Activated naive CD4-positive, alpha-beta T cell treated with anti-CD3 and anti-CD28 coated beads, Interleukin-2, amount 50 U/mL, for 72 hours (primary cell): ENCODE data around the gene ACOX3. TPM values are rescaled to one million over a fixed set of nuclear protein-coding genes. Genes with fewer than 3 reads are reported as not detected.
"Not testable (repeated sequence)": the region's sequence is repeated elsewhere in the genome, so short reads cannot be mapped to it uniquely, and the experiment has no call there.

Source experiments
- ATAC-seq, 2 donors: fragments of 150-1000 bp; cut with Tn5 transposase; 2 replicates each; pipeline ENCODE4 v1.10.0; 2021; ENCODE audit warnings: mild to moderate bottlenecking in 2 of 2, moderate library complexity in 2 of 2
- DNase-seq, 2 donors: peaks; one replicate each; pipeline ENCODE4 v3.0.0; 2021 to 2022; ENCODE audit warnings: low spot score in 2 of 2
- H3K27ac Mint-ChIP-seq, 2 donors: one replicate each; pipeline ENCODE4 v1.8.0; 2022; ENCODE audit warnings: mild to moderate bottlenecking in 2 of 2, mixed read lengths in 2 of 2
- H3K36me3 Mint-ChIP-seq, 2 donors: one replicate each; pipeline ENCODE4 v1.8.0; 2022; ENCODE audit warnings: mixed read lengths in 2 of 2
- H3K9me3 Mint-ChIP-seq, 2 donors: one replicate each; pipeline ENCODE4 v1.8.0; 2022; ENCODE audit warnings: mixed read lengths in 2 of 2
- total RNA-seq, 2 donors: library from RNA; stranded (reverse); gene quantifications; one replicate each; pipeline ENCODE4 v1.2.3, GENCODE V29; 2022

The ACOX3 gene
- total RNA-seq, 2 donors from 2014 or later, result 22.1 to 29.2 TPM

DNA sequence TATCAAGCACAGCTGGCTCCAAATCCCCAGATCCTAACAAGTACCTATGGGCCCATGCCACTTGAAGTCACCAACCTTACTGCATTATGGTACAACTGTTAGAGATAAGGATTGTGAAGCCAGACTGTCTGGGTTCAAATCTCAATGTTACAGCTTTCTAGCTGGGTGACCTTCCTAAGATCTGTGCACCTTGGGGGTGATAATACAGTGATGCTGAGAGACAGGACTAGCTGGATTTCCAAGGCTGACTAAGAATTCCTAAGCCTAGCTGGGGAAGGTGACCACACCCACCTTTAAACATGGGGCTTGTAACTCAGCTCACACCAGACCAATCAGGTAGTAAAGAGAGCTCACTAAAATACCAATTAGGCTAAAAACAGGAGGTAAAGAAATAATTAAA is 20.4 kb downstream of the ACOX3 start:
- H3K27ac Mint-ChIP-seq, result peak overlapping the region in 1 of 2 donors; percentile 81
- not testable (repeated sequence) for DNase-seq, H3K36me3 Mint-ChIP-seq, ATAC-seq, H3K9me3 Mint-ChIP-seq

DNA sequence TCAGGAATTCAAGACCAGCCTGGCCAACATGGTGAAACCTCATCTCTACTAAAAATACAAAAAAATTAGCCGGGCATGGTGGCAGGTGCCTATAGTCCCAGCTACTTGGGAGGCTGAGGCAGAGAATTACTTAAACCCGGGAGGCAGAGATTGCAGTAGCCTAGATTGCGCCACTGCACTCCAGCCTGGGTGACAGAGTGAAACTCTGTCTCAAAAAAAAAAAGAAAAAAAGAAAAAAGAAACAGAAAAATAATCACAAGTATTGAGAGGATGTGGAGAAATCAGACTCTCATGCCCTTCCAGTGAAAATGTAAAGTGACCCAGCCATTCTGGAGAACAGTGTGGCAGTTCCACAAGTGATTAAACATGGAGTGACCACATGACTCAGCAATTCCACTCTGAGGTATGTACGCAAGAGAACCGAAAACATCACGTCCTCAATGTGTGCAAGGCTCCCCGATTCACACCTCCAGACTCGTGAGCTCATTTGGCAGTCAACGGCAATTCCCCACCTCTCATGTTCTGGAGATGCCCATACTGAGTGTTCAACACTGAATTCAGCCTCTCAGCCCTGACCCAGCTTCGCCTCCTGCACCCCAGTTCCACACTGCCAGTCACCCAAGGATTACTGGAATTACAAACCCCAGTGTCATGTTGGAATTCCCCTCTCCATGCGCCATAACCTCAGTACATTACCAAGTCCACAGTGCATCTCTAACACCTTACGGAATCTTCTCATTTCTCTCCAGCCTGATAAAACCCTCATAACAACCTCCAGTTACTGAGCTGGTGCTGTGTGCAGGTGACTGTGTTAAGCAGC is 21.1 kb downstream of the ACOX3 start:
- H3K27ac Mint-ChIP-seq, result peak overlapping the region; percentile 19 to 81
- peaks cover 0 to 7% of the 10 kb centered on the region in 2 donors for H3K36me3 Mint-ChIP-seq
- peak; percentile 91 to 96 for ATAC-seq
- no peaks in the 10 kb centered on the region for H3K9me3 Mint-ChIP-seq
- DNase-seq, result peak; percentile 22 to 61

DNA sequence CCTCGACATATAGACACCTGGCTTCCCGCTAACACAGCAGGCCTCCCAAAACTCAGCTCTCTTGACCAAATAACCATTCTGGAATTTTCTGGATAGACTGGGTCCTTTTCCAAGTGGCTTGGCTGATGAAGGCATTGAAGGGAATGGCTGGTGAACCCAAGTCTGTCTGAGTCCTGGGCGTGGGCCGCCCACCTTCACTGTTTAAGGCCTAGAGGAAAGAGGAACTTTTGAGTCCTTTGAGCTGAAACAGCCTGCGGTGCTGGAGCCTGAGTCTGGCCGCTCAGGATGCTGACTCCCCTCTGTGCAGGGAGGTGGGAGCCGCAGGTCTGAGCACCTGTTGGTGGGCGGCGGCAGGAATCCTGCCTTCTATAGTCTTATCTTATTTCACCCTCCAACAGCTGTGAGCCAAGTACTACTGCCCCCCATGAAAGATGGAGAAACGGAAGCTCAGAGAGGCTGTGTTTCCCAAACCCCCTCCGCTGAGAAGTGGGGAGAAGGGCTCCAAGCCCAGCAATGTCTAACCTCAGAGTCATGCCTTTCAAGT is 23.4 kb downstream of the ACOX3 start:
- ATAC-seq (no peak), DNase-seq (no peak)
- H3K27ac Mint-ChIP-seq, result peak overlapping the region in 1 of 2 donors; percentile 7
- peaks cover 0 to 10% of the 10 kb centered on the region in 2 donors for H3K36me3 Mint-ChIP-seq
- no peaks in the 10 kb centered on the region for H3K9me3 Mint-ChIP-seq

DNA sequence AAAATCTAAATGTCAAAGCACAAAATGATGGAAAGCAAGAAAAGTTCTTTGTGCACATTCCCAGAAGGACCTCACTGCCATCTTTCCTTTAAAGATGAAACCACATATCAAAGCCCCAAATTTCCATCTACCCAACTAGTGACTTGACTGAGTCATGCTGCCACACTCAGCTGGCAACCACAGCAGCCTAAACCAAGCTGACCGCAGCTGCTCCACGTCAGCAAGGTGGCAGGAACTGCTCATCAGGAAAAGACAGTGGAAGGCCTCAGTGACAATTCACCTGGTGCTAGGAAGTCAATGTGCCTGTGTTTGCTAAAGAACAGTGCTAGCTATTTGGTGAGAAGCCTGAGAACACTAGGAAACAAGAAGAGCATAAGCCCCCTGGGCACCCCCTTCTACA is 26.1 kb downstream of the ACOX3 start:
- peak overlapping the region; percentile 52 to 83 for H3K27ac Mint-ChIP-seq
- ATAC-seq (peak; percentile 66 to 87), DNase-seq (peak in 1 of 2 donors; percentile 75)

DNA sequence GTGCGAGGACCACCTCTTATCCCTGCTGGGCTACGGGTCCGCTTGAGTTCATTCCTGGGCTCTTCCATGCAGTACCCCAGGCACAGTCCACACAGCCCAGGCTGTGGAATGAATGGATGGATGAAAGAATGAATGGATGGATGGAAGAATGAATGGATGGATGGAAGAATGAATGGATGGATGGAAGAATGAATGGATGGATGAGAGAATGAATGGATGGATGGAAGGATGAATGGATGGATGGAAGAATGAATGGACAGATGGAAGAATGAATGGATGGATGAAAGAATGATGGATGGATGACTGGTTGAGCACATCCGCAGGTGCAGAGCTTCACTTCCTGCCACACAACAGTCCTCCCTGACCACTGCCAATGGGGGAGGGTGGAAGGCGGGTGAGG is 28.2 kb downstream of the ACOX3 start:
- ATAC-seq, result no peak
- Mint-ChIP-seq H3K27ac (peak overlapping the region in 1 of 2 donors; percentile 6), H3K36me3 (peaks cover 0 to 10% of the 10 kb centered on the region in 2 donors), H3K9me3 (no peaks in the 10 kb centered on the region)
- no peak for DNase-seq

More for the DNA sequence above, 26.1 kb downstream of the ACOX3 start:
- H3K9me3 Mint-ChIP-seq, result no peaks in the 10 kb centered on the region
- peaks cover 0 to 10% of the 10 kb centered on the region in 2 donors for H3K36me3 Mint-ChIP-seq

DNA sequence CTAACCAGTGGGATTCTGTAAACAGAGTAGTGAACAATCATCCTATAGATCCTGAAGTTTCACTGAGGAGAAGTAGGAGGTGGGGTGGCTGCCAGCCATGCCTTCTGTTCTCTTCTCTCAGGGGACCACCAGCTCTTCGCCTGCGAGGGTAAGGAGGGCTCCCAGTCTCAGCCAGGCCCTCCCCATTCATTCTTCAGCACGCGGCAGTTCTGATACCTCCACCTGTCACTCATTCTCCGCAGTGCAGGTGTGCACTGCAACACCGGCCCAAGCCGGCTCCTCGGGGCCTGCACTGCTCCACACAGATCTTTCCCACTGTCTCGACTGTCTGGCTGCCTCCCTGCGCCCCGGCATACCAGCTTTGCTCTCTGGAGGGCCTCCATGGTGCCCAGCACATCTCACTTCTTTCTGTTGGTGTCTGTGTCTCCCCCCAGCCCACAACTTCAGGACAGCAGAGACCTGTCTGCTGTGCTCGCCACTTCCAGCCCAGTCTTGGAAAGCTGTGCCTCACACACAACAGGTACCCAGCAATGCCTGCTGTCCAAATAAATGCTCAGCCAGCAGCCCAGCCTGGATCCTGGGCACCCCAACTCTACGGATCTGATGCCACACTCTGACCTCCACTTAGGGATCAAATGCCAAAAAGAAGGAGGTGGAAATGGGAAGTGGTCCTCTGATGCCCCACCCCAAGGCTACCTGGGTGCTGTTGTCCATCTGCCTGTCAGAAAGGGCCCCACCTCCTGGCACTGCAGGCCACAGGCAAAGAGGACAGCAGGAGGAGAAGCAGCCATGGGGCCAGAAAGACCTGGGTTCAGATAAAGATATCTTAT is 29.0 kb downstream of the ACOX3 start:
- ATAC-seq (no peak), DNase-seq (no peak)
- no peak overlapping the region for H3K27ac Mint-ChIP-seq
- no peaks in the 10 kb centered on the region for H3K9me3 Mint-ChIP-seq
- H3K36me3 Mint-ChIP-seq, result peaks cover 0 to 10% of the 10 kb centered on the region in 2 donors

DNA sequence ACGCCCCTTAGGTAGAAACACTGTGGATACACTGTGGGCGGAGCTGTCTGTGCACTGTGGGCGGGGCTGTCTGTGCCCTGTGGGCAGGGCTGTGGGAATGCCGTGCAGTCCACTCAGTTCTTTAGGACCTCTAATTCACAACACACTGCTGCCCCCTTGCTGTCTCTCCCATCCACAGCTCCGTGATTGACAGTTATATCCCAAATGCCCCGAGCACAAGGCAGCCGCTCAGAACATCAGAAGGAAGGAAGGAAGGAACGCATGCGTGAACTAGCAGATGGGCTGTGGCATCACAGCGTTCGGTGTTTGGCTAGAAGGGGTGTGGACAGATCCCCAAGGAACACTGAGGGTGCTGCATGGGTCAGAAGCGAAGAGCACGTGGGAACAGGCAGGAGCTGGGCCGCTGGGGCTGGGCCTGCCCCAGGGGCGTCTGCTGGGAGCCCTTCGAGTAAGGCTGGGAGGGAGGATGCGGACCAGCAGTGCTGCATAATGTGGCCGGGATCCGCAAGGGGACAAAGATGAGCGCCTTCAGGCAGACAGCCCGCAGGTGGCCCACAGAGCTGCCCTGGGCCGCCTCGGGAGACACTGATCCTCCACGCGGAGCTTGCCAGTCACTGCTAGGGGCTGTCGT is 29.8 kb downstream of the ACOX3 start:
- Mint-ChIP-seq H3K27ac (no peak overlapping the region), H3K36me3 (peaks cover 0 to 13% of the 10 kb centered on the region in 2 donors), H3K9me3 (no peaks in the 10 kb centered on the region)
- DNase-seq (no peak), ATAC-seq (no peak)

DNA sequence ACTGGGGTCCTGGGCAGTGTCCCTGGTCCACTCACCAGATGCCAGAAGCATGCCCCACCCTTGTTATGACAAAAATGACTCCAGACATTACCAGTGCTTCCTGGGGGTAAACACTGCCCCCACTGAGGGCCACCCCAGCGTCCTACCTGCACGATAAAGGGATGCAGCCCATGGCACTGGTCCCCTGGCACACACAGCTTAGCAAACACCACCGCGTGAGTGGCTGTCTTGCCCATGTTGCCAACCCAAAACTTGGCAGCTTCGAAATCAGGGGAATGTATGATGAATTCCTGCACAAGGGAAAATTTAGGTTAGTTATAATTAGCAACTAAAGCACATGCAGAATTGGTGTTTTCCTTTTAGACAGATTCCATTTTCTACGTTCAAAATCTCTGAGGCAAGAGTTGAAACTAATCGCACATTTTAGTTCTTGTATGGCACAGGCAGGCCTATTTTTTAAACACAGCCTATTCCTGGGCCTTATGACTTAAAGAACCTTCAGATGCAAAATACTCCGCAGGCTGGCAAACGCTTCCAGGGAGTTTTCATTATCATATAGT is 30.4 kb downstream of the ACOX3 start:
- no peak for ATAC-seq
- Mint-ChIP-seq H3K36me3 (peaks cover 0 to 15% of the 10 kb centered on the region in 2 donors), H3K27ac (no peak overlapping the region), H3K9me3 (no peaks in the 10 kb centered on the region)
- no peak for DNase-seq

DNA sequence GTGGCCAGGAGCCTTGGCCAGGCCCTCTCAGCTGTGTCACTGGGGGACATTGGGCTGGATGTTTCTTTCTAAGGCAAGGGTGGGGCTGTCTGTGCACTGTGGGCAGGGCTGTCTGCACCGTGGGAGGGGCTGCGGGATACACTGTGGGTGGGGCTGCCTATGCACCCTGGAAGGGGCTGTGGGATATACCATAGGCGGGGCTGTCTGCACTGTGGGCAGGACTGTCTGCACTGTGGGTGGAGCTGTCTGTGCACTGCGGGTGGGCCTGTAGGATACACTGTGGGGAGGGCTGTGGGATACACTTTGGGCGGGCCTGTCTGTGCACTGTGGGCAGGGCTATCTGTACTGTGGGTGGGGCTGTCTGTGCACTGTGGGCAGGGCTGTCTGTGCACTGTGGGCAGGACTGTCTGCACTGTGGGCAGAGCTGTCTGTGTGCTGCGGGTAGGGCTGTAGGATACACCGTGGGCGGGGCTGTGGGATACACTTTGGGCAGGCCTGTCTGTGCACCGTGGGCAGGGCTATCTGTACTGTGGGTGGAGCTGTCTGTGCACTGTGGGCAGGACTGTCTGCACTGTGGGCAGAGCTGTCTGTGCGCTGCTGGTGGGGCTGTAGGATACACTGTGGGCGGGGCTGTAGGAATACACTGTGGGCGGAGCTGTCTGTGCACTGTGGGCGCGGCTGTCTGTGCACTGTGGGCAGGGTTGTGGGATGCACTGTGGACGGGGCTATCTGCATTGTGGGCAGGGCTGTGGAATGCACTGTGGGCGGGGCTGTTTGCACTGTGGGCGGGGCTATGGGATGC is 31.1 kb downstream of the ACOX3 start:
- no peaks in the 10 kb centered on the region for H3K9me3 Mint-ChIP-seq
- peak; percentile 35 to 63 for ATAC-seq
- H3K27ac Mint-ChIP-seq, result no peak overlapping the region
- no peak for DNase-seq
- peaks cover 0 to 8% of the 10 kb centered on the region in 2 donors for H3K36me3 Mint-ChIP-seq

DNA sequence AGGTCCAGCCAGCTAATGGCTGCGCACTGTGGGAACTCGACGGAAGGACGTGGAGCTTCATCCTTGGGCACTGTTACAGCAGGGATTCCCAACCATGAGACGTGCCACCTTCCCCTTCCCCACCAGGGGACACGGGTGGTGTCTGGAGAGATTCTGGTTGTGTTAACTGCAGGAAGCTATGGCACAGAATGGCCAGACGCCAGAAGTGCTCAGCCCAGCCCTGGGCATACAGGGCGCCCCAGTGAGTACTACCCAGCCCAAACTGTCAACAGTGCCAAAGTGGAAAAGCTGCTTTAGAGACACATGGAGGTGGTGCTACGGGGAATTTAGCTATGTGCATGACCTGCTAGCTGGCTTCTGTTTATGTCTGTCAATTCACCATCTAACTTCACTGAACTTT is 32.8 kb downstream of the ACOX3 start:
- DNase-seq (no peak), ATAC-seq (no peak)
- Mint-ChIP-seq H3K36me3 (peaks cover 0 to 5% of the 10 kb centered on the region in 2 donors), H3K9me3 (no peaks in the 10 kb centered on the region), H3K27ac (no peak overlapping the region)

DNA sequence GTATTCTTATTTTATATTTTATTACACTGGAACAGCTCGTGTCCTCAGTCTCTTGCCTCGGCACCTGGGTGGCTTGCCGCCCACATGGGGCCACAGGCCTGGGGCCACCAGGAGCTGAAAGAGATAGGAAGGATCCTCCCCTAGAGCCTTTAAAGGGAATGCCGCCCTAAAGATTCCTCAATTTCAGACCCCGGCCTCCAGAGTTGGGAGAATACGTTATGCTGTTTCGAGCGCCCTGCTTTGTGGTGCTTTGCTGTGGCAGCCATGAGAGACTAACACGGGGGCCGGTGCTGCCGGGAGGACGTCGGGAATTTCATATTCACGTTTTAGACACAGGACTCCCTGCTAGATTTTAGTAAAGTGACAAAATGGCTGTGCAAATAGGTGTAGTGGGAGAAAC is 33.2 kb downstream of the ACOX3 start:
- ATAC-seq (no peak), DNase-seq (no peak)
- Mint-ChIP-seq H3K36me3 (peaks cover 0 to 5% of the 10 kb centered on the region in 2 donors), H3K27ac (no peak overlapping the region), H3K9me3 (no peaks in the 10 kb centered on the region)

DNA sequence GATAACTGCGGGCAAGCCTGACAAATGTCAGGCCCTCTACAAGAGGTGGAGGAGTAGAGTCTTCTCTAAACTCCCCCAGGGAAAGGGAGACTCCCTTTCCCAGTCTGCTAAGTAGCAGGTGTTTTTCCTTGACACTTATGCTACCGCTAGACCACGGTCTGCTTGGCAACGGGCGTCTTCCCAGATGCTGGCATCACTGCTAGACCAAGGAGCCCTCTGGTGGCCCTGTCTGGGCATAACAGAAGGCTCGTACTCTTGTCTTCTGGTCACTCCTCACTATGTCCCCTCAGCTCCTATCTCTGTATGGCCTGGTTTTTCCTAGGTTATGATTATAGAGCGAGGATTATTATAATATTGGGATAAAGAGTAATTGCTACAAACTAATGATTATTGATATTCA is 33.6 kb downstream of the ACOX3 start:
- not testable (repeated sequence) for H3K9me3 Mint-ChIP-seq, H3K27ac Mint-ChIP-seq, DNase-seq, ATAC-seq, H3K36me3 Mint-ChIP-seq

DNA sequence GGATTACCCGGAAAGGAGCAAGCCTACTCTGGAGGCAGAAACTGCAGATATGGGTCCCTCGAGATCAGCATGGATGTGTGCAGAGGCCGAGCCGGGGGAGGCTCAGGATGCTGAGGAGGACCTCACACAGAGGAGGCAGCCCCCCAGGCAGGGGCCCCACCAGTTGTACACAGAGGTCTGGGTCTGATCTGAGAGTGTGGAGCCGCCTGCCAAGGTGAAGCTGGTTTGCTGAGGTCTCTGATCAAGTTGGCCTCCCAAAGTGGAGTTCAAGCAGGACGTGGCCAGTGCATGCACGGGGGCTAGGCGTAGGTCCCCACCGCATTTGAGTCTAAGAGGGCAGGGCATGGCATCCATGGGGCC is 35.0 kb downstream of the ACOX3 start:
- Mint-ChIP-seq H3K9me3 (no peaks in the 10 kb centered on the region), H3K36me3 (peaks cover 0 to 5% of the 10 kb centered on the region in 2 donors), H3K27ac (no peak overlapping the region)
- ATAC-seq (no peak), DNase-seq (no peak)

DNA sequence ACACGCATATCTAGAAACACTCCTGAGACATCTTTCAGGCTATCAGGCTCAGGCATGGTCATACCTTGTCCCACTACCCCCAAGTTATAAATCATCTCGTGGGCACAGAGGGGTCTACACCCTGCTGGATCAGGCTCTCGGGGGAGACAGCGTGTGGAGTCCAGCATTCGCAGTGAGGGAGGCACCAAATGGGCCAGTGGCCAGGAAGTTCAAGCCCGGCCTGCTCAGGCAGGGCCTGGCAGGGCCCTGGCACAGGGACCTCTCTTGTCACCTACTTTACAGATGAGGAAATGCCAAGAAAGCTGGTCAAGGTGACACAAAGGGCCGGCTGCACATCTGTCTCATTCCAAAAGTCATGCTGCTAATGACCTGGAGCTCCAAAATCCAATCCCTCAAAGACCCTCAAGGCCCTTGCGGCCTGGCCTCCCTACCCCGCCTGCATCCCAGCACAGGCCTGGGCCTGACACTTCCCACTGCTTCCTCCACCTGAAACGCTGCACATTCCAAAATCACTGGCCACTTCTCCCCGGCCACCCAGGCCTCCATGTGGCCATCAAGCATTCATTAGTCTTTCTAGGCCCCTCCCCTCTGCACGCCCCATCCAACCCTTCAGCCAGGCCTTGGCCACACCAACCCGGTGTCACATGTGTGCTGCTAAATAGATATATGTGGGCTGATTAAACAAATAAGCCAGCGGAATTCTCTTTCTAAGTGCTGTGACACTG is 35.6 kb downstream of the ACOX3 start:
- Mint-ChIP-seq H3K27ac (no peak overlapping the region), H3K9me3 (no peaks in the 10 kb centered on the region), H3K36me3 (peaks cover 0 to 5% of the 10 kb centered on the region in 2 donors)
- ATAC-seq, result no peak
- no peak for DNase-seq

DNA sequence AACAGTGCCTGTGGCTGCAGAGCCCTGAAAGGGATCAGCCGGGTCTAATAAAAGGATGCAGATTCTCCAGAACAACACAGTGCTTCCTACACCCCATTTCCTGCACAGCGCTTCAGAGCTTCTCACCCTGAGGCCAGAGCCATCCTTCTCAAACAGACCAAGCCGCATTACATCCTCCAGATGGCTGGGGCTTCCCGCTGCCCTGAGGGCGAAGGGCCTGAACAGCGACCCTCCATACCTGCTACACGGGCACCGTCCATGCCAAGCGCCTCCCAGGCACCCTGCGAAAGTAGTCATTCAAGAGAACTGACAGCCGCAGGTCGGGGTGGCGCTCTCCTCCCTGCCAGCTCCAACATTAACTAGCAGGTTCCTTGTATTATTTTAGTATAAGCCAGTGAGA is 36.5 kb downstream of the ACOX3 start:
- DNase-seq (no peak), ATAC-seq (no peak)
- Mint-ChIP-seq H3K36me3 (peaks cover 0 to 5% of the 10 kb centered on the region in 2 donors), H3K27ac (no peak overlapping the region), H3K9me3 (no peaks in the 10 kb centered on the region)
